ENCODE results near the gene NADK2.
"Not testable (repeated sequence)": the region's sequence is repeated elsewhere in the genome, so short reads cannot be mapped to it uniquely, and the experiment has no call there.

The NADK2 gene, protein sequence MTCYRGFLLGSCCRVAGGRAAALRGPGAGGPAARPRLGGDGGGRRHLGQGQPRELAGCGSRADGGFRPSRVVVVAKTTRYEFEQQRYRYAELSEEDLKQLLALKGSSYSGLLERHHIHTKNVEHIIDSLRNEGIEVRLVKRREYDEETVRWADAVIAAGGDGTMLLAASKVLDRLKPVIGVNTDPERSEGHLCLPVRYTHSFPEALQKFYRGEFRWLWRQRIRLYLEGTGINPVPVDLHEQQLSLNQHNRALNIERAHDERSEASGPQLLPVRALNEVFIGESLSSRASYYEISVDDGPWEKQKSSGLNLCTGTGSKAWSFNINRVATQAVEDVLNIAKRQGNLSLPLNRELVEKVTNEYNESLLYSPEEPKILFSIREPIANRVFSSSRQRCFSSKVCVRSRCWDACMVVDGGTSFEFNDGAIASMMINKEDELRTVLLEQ

DNA sequence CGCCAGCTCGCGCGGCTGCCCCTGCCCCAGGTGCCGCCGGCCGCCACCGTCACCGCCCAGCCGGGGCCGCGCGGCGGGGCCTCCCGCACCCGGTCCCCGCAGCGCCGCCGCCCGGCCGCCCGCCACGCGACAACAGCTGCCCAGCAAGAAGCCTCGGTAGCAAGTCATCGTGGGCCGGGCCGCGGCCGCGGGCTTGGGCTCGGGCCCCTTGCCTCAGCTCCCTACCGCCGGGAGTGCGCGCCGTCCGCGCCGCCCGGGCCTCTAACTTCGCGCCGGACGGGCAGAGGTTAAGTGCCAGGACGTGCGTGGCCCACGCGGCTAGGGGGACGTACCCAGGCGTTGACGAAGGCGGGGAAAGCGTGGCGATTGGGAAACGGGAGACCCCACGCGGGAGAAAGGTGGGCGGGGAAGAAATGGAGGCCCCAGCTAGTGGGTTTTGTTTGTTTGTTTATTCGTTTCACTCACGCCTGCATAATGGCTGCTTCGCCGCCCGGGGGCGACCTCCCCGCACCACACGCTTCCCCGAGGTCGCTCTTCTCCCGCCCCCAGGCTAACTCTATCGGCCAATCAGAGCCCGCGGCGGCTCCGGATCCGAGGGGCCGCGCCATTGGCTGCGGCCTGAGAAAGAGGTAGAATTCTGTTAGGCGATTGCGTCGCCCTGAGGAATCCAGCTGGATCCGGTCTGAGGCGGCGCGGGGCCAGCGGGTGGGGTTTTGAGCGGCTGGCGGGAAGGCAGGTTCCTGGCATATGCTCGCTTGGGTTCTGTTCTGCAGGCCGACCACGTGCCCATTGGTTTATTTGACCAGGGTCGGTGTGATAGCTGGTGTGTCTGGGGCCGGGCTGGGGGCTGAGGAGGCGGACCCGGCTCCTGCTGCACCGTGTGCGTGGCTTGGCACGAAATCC, at the start of gene NADK2:
Gene NADK2, minus strand, starts transcription at position 295 of the 903 bp plus-strand sequence. Its CDS starts 127 bp downstream, at position 168.
- FAIRE-seq = peak; percentile 91

DNA sequence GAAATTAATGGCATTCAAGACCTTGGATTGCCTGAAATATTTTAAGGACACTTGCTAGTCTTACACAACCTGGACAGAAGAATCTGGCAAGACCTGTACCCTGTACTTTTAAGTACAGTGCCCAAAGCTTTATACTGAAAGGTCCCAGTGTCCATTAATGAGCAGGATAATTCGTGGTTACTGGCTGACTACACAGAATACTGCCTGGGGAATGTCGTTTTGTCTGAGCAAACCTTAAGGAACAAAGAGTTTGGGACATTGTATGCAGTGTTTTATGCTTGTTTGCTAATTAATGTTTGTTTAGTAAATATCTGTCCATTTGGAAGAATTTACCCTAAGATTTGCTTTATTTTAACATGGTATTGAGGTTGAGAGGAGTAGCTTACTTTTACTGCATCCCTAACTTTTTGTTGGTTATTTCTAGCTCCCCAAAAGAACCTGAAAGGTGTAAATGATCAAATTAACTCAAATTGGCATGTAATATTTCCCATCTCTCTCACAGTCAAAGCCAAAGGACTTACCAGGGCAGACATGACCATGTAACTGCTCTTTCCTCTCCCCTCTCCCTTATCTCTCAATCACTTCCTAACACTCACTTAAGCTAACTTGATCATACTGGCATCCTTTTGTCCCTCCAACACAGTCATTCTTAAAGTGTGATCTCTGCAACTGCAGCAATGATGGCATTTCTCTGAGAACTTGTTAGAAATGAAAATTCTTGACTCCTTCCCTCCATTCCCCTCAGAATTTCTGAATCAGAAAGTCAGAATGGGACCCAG, 44.3 kb upstream of the NADK2 start:
- FAIRE-seq = no peak

DNA sequence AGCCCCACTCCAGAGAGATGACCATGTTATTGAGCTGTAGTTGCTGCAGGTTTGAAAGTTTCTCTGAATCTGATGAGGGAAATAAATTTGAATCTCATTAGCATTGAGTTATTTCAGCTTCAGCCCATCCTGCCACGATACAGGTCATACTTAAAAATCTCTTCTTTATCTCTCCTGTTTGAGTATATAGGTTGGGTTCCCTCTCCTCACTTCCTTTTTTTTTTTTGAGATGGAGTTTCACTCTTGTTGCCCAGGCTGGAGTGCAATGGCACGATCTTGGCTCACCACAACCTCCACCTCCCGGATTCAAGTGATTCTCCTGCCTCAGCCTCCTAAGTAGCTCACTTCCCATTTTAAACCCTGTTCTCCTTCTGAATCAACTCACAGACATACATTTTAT, 42.0 kb upstream of the NADK2 start:
- FAIRE-seq = not testable (repeated sequence)

DNA sequence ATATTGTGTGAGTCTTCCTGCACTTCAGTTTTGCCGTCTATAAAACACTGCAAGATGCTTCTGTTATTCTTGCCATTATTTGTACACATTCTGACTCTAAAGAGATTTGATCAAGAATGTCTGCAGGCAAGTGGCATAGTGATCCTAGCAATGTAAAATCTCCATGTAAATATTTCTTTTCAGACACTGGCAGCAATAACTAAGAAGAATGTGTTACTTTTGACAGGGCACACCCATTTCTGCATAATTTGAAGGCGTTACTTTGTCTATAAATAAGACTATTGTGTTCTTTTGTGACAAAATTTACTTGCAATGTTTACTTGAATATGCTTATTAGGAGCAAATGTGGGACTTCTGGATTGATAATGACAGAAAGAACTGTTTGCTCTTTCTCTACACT, 39.9 kb upstream of the NADK2 start:
- FAIRE-seq = no peak

DNA sequence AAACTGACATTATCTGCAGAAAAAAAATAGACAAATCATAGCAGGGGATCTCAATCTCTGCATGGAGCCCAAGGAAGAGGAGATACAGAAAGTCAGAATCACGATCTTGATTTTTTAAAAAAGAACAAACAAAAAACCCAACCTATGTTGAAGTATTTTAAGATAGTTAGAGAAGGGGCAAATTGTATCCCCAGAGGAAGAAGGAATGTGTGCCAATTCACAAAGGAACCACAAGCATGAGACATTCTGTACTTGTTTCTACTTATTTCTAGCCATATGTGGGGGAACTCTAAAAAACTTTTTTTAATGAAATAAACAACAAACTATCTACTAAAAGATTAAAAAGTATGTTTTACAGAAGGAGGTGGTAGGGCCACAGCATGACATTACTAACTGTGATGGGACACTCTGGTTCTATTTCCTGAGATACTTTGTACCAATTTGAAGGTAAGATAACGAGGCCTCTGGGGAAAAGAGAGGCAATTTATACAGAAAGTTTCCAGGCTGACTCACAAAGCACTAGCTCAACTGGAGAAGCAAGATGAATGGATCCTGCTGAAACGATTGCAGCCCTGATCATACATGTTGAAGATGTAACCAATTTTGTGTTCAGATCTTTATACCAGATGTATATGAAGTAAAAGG, 37.5 kb upstream of the NADK2 start:
- FAIRE-seq = no peak

DNA sequence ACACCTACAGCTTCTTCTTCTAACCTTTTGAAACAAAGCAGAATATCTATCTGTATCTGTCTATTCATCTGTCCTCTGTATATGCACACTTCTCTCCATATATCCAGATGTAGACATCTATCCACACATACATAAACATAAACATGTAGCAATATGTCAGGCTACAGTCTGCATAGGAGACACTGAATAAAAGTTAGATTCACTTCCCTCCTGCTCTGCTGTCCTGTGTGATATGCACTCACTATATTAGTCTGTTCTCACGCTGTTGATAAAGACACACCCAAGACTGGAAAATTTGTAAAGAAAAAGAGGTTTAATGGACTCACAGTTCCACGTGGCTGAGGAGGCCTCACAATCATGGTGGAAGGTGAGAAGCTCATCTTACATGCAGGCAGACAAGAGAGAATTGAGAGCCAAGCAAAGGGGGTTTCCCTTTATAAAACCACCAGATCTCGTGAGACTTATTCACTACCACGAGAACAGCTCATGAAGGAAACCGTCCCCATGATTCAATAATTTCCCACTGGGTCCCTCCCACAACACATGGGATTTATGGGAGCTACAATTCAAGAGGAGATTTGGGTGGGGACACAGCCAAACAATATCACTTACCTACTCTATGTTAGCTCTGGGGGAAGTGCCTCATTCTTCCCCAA, 35.9 kb upstream of the NADK2 start:
- no peak for FAIRE-seq

DNA sequence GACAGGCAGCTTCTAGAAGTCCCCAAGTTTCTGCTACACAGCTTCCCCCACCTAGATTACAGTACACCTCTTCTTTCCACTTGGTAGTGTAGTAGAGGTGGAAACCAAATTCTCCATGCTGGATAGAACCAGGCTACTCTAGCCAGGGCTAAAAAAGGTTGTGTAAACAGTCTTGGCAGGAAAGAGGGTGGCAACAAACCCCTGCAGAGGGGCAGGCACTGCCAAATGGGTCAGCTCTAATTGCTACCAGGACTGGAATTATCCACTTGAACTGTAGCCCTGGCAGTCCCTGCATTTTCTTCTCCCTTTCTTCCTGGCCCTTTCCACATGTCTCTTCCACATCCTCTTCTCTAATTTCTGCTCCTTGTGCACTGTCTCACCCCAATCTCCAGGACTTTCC, 35.1 kb upstream of the NADK2 start:
- FAIRE-seq = no peak

DNA sequence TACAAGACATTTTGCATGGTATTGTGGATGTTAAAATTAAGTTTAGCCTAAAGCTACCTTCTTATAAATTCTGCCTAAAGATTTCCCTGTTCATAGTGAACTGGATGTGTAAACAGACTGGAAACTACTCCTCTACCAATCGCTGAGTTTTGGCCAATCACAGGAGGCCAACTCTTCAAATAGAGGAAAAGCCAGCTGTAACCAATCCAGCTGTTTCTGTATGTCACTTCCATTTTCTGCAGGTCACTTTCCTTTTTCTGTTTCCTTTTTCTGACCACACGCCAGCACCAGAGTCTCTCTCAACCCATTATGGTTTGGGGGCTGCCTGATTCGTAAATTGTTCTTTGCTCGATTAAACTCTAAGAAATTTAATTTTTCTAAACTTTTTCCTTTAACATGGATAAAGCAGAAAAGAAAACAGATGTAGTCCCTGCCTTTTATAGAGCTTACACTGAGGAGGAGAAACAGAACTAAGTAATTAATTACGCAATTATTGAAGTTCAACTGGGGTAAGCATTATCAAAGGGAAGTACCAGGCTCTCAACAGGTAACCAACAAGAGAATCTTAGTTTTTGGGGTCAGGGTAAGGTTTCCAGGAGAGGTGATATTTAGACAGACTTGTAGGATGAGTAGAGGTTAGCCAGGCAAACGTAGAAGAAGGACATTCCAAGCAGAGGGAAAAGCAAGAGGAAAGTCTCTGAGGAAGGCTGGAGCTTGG, 32.2 kb upstream of the NADK2 start:
- FAIRE-seq = no peak

DNA sequence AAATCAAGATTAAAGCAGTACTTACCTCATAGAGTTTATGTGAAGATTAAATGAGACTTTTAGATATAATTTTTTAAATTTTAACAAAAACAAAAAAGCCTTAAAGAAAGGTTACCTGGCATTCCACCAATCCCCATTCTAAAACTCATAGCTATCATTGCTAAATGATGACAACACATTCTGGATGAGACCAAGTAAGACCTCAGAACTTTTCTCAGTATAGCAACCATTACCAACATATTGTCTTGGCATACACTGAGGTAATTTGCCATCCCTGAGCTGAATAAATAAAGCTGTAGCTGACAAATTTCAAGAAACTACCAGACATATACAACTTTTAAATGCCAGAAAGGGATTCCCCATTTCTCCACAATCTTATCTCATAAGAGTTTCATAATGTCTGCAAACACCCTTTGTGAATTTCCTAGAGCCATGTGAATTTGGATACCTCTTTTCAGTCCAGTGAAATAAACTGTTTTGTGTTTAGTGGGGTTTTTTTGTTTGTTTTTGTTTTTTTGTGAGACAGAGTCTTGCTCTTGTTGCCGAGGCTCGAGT, 30.5 kb upstream of the NADK2 start:
- no peak for FAIRE-seq

DNA sequence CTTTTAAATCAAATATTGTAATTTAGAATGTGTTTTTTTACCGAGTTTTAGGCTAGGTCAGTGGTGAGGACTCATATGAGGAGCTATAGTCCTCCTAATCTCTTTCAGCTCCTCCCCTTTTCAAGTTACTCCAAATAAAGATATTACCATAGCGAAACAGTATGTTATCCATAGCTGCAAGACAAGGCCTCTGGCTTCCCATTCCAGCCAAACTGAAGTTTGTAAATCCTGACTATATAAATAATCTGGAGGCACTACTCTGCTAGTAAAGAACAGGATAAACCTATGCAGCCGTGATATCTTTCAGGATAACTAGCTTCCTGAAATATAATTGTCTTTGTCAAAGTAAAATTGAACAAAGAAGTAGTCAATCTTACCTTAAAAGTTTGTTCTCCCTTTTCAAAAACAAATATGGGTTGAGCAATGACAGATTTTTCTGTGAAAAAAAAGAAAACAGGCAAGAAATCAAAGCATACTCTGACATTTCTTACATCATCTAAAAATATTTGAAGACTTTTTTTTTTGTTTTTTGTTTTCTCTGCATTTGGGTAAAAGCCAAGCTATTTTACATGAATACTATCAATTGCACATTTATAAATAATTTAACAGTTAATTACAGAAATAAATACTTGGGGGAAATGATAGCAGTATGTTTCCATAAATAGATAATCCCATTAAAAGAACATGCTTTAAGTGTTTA, 29.3 kb upstream of the NADK2 start:
- no peak for FAIRE-seq

DNA sequence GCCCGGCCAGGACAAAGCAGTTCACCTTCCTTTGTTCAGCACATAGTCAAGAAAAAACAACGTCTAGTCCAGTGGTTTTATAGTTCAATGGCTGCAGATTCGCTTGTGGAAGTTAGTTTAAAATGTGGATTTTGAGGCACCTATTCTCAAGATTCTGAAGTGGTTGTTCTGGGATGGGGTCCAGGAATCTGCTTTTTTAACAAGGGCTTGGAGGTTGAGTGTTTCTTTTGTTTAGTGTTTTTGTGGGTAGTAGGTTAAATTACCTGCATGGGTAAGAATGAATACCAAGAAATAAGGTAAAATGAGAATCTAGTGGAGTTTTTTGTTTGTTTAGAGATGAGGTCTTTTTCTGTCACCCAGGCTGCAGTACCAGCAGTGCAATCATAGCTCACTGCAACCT, 28.4 kb upstream of the NADK2 start:
- FAIRE-seq = no peak

DNA sequence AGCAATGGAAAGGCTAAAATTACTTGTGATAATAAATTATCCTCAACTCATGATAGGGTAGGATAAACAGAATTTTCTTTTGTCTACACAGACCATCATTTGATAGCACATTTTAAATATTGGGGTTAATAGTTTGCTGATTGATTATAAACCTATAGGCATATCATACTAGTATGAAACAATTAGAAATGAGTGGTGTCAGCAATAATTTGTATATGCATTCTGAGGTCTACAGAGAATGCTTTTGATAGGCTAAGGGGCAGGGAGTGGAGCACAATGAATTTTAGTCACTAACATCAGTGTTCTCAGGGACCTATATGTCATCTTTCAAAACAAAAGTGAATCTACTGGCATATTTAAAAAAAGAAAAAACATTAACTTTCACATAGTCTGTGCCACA, 27.8 kb upstream of the NADK2 start:
- FAIRE-seq = no peak

DNA sequence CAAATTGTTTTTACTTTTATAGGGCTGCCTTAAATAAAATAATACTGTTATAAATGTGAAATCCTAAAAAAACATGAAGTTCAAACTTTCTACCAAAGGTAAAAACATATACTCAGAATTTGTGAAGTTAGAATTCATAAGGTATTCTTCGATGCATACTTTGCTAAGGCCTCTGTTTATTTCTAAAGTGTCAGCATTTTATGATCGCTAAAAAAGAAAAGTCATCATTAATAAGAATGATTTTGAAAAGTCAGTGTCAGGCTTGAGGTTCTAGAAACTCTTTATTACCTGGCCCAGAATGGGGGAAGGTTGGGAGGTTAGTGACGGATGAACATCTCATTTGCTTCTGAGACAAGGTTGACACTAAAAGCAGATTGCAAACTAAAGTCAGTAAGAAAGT, 26.2 kb upstream of the NADK2 start:
- FAIRE-seq = no peak

DNA sequence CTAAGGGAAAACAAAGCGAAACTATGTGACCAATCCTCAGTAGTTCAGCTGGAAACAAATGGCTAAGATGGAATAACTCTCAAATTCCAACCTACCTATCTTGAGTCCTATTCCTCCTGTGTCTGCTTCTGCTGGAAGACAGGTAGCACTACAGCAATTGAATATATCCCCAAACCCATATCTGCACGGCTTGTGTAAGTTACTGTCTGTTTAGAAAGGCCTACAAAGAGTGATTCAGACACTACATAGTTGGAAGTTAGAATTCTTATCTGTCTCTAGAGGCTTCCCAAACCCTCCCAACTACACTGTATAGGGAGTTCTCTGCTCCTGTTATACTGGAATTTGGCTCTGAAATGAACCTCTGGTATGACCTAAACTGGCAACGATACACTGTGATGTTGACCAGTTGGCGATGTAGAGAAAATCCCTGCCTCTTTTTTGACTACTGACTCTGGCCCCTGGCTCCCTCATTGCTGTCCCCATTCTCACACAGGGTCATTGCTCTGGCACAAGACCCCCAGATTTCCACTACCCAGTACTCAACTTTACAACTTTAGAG, 22.6 kb upstream of the NADK2 start:
- FAIRE-seq = no peak

DNA sequence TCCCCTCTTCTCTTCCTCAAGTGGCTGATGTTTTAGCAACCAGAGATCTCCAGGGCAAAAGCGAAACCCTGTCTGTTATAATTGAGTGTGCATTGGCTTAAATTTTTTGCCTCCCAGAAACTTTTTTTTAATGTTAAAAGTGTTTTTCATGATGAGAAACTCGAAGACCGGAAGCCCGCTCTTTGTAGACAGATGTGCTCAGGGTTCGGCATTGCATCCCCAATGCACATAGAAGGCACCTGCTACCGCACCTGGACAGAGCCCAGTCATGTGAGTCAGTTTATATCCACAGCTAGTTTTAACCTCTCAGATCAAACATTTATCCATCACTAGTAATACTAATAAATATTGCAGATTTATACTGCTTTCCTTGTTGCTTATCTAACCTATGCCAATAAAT, 19.5 kb upstream of the NADK2 start:
- no peak for FAIRE-seq

DNA sequence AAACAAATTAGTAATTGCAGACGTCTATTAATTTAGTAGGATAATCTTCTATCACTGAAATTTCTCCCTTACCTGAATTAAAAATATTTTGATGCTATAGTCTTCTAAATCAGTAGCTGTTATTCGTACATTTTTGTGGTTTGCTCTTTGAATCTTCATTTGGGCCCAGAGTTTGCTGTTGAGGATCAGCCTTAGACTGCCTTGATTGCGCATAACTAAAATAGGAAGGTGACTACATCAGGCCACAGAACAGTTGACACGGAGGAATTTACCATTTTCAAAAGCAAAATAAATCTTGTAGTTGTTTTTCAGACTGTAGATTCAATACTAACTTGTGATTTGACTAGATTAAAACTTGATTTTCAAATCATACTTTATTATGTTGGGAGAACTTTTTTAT, 11.8 kb upstream of the NADK2 start:
- FAIRE-seq = no peak

DNA sequence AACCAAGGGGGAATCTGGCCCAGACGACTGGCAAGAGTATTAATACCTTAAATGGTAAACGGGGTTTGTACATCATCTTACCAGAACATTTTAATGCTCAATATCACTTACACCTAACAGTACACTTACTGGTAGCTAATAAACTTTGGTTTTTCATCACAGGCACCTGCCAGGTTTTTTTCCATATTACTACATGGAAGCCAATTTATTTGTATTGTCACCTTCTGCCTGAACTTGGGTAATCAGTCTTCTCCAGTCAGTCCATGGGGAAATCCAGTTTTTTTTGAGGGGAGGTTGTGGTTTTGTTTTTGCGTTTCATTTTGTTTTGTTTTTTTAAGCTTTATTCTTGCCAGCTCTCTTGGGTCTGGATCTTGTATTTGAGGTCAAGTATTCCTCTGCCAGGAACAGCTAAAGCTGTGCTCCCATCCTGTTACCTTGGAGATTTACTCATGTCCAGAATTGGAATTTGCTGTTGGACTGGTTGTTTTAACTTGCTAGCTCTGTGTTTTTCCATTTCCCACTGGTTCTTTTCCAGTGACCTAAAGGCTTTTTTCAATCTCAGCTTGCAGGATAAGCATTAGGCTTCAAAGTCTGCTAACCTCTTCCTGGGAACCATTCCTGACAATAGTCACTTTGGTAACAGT, 11.1 kb upstream of the NADK2 start:
- no peak for FAIRE-seq

DNA sequence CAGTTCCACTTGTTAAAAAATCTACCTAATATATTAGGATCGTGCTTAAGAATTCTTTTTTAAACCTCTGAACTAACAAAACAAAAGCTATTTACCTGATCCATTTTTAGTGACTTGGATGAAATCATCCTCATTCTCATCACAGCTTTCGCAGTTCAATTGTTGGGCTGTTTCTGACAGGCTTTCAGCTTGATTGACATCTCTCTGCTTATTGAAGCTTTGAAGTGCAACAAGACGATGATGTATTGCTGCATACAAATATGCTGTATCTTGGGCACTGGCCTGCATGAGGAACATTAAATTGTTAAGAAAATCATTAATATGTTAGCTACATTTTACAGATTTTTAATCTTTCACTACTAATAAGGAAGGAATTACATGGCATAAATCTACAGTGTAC, 9.5 kb upstream of the NADK2 start:
- no peak for FAIRE-seq

DNA sequence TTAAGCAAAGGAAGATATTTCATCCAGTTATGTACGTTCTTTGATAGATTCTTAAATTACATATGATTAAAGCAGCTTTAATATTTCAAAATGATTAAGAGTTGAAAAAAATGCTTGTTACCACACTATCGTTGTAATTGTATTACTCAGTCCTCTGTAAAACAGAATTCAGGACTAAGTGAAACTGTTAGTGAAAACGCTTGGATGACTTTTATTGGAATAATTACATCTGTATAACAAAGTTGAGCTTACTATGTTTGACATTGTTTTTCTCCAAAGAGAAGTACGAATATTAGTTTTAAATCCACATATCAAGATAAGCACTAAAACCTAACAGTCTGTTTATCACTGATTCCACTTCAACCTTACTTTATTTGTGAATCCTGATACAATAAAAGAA, 8.7 kb upstream of the NADK2 start:
- no peak for FAIRE-seq

All from TTC549 (cell line).